ENCODE results near the gene CAMKV. TPM values are rescaled to one million over a fixed set of nuclear protein-coding genes. Genes with fewer than 3 reads are reported as not detected.

CAMKV gene
- total RNA-seq, 1 donor from 2014 or later, result 0.39 TPM

DNA sequence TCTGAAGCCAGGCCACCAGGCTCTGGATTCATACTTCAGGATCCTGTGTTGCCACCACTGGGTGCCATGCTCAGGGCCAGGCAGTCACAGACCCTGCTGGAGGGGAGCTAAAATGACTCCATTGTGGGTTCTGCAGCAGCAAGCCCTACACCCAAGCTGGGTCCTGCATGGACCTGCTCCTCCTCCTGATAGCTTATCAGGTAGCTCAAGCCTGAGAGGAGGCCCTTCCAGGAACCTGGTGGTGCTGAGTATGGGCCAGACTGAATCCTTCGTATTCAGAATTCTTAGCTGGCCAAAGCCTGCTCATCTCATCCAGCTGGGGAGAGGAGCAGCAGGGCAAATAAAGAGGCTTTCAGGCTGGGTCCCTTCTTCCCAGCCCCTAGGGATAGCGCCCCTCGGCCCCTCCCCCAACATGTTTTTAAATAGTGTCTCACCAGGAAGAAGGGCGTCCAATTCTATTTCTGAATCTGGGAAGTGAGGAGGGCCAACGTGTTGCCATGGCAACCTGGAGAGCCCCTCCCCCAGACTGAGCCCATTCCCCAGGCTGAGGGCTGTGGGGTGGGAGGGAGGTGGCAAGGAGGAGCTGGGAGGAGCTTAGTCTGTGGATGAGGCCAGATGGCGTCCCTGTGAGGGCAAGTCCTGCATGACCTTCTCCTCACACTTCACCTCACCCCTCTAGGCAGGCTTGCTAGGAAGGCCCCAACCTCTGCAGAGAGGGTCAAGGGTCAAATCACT lies 11.0 kb upstream of the CAMKV start:
- no peak for DNase-seq (ENCODE audit: low spot score)
- no peak overlapping the region for H3K4me3 Mint-ChIP-seq (ENCODE audit: low read depth)
- H3K27me3 Mint-ChIP-seq (ENCODE audit: low read depth), result no peaks in the 10 kb centered on the region
- intact Hi-C loops (cut with micrococcal nuclease), result no loop called here
- H3K36me3 Mint-ChIP-seq (ENCODE audit: low read depth), result no peaks in the 10 kb centered on the region
- H3K4me1 Mint-ChIP-seq (ENCODE audit: low read depth), result no peaks in the 10 kb centered on the region
- no peaks in the 10 kb centered on the region for H3K9me3 Mint-ChIP-seq
- no peak overlapping the region for H3K27ac Mint-ChIP-seq

- no peaks in the 10 kb centered on the region for H3K36me3 Mint-ChIP-seq (ENCODE audit: low read depth)
- no peaks in the 10 kb centered on the region for H3K4me1 Mint-ChIP-seq (ENCODE audit: low read depth)
- no peak overlapping the region for H3K27ac Mint-ChIP-seq
- H3K4me3 Mint-ChIP-seq (ENCODE audit: low read depth), result no peak overlapping the region
- H3K27me3 Mint-ChIP-seq (ENCODE audit: low read depth), result no peaks in the 10 kb centered on the region
- no peaks in the 10 kb centered on the region for H3K9me3 Mint-ChIP-seq
- no peak for DNase-seq (ENCODE audit: low spot score)
- intact Hi-C loops (cut with micrococcal nuclease), result no loop called here
Observed at GRCh38 chr3:49879721-49880120, 10.0 kb upstream of the CAMKV start.

GRCh38 chr3:49878686-49879085 lies 9.0 kb upstream of the CAMKV start:
- DNase-seq (ENCODE audit: low spot score), result no peak
- H3K27ac Mint-ChIP-seq, result no peak overlapping the region
- H3K9me3 Mint-ChIP-seq, result no peaks in the 10 kb centered on the region
- intact Hi-C loops (cut with micrococcal nuclease), result no loop called here
- no peaks in the 10 kb centered on the region for H3K27me3 Mint-ChIP-seq (ENCODE audit: low read depth)
- H3K4me1 Mint-ChIP-seq (ENCODE audit: low read depth), result no peaks in the 10 kb centered on the region
- H3K36me3 Mint-ChIP-seq (ENCODE audit: low read depth), result no peaks in the 10 kb centered on the region
- H3K4me3 Mint-ChIP-seq (ENCODE audit: low read depth), result no peak overlapping the region

- Mint-ChIP-seq H3K9me3 (no peaks in the 10 kb centered on the region), H3K27me3 (ENCODE audit: low read depth) (no peaks in the 10 kb centered on the region), H3K4me3 (ENCODE audit: low read depth) (no peak overlapping the region), H3K4me1 (ENCODE audit: low read depth) (peaks cover 2% of the 10 kb centered on the region), H3K27ac (no peak overlapping the region), H3K36me3 (ENCODE audit: low read depth) (no peaks in the 10 kb centered on the region)
- DNase-seq (ENCODE audit: low spot score), result no peak
- intact Hi-C loops (cut with micrococcal nuclease), result no loop called here
Observed at GRCh38 chr3:49877716-49878115, 8.0 kb upstream of the CAMKV start.

DNA sequence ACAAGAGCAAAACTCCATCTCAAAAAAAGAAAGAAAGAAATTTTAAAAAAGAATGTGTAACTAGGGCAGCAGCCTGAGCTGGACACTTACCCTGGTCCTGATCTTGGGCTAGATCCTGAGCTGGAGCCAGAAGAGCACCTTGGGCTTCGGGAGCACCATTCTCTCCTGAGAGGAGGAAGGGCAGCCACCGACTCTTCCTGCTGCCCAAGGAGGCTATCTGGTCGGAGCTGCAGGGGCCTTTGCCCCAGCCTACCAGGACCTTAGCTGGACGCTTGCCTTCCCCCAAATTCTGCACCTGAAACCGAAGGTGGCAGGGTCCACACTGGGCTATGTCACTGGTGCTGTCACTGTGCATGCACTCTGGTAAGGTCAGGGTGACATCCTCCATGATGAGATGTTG lies 6.9 kb upstream of the CAMKV start:
- intact Hi-C loops (cut with micrococcal nuclease), result no loop called here
- Mint-ChIP-seq H3K27ac (no peak overlapping the region), H3K27me3 (ENCODE audit: low read depth) (peaks cover 4% of the 10 kb centered on the region), H3K9me3 (no peaks in the 10 kb centered on the region), H3K4me1 (ENCODE audit: low read depth) (peaks cover 2% of the 10 kb centered on the region), H3K36me3 (ENCODE audit: low read depth) (no peaks in the 10 kb centered on the region), H3K4me3 (ENCODE audit: low read depth) (no peak overlapping the region)
- DNase-seq (ENCODE audit: low spot score), result no peak

- Mint-ChIP-seq H3K27me3 (ENCODE audit: low read depth) (peaks cover 21% of the 10 kb centered on the region), H3K9me3 (no peaks in the 10 kb centered on the region), H3K36me3 (ENCODE audit: low read depth) (no peaks in the 10 kb centered on the region), H3K4me1 (ENCODE audit: low read depth) (peaks cover 2% of the 10 kb centered on the region), H3K4me3 (ENCODE audit: low read depth) (no peak overlapping the region), H3K27ac (no peak overlapping the region)
- DNase-seq (ENCODE audit: low spot score), result no peak
- intact Hi-C loops (cut with micrococcal nuclease), result no loop called here
Observed at GRCh38 chr3:49873623-49874022, 3.9 kb upstream of the CAMKV start.

GRCh38 chr3:49872801-49873281 lies 3.1 kb upstream of the CAMKV start:
- DNase-seq (ENCODE audit: low spot score), result no peak
- Mint-ChIP-seq H3K36me3 (ENCODE audit: low read depth) (no peaks in the 10 kb centered on the region), H3K4me3 (ENCODE audit: low read depth) (no peak overlapping the region), H3K9me3 (no peaks in the 10 kb centered on the region), H3K4me1 (ENCODE audit: low read depth) (peaks cover 2% of the 10 kb centered on the region), H3K27ac (no peak overlapping the region), H3K27me3 (ENCODE audit: low read depth) (peaks cover 28% of the 10 kb centered on the region)
- intact Hi-C loops (cut with micrococcal nuclease), result no loop called here

DNA sequence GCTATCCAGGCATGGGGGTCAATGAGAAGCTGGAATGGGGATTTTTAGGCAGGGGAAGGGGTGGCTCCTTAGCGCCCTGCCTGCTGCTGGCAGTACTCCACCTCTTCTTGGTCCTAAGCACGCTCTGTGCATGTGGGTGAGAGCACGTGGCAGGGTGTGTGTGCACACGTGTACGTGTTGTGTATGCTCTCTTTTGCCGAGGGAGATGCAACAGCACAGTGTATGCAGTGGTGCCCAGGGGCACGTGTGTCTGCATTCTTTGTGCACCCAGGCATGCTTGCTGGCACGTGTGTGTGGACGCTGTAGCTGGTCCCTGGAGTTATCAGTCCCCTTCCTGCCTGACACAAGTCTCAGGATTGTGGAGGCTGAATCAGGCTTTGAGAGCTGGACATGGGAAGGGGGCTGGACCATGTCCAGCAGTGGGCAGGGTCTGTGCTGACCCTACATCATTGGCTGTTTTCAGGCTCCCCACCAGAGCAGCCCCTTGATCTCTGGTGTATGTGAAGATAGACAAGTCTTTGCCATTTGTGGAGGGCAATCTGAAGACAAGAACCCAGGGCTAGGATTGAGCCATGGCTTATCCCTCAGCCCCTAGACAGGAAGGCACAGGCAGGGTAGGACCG lies 1.9 kb upstream of the CAMKV start:
- H3K27ac Mint-ChIP-seq, result no peak overlapping the region
- intact Hi-C loops (cut with micrococcal nuclease), result no loop called here
- no peak for DNase-seq (ENCODE audit: low spot score)
- H3K36me3 Mint-ChIP-seq (ENCODE audit: low read depth), result no peaks in the 10 kb centered on the region
- no peak overlapping the region for H3K4me3 Mint-ChIP-seq (ENCODE audit: low read depth)
- H3K4me1 Mint-ChIP-seq (ENCODE audit: low read depth), result peaks cover 2% of the 10 kb centered on the region
- H3K27me3 Mint-ChIP-seq (ENCODE audit: low read depth), result peaks cover 38% of the 10 kb centered on the region
- no peaks in the 10 kb centered on the region for H3K9me3 Mint-ChIP-seq

- no peaks in the 10 kb centered on the region for H3K36me3 Mint-ChIP-seq (ENCODE audit: low read depth)
- H3K4me3 Mint-ChIP-seq (ENCODE audit: low read depth), result no peak overlapping the region
- no peak overlapping the region for H3K27ac Mint-ChIP-seq
- no peak for DNase-seq (ENCODE audit: low spot score)
- H3K9me3 Mint-ChIP-seq, result no peaks in the 10 kb centered on the region
- peaks cover 46% of the 10 kb centered on the region for H3K27me3 Mint-ChIP-seq (ENCODE audit: low read depth)
- H3K4me1 Mint-ChIP-seq (ENCODE audit: low read depth), result peaks cover 2% of the 10 kb centered on the region
- intact Hi-C loops (cut with micrococcal nuclease), result no loop called here
Observed at GRCh38 chr3:49868862-49869466, 742 bp downstream of the CAMKV start.

GRCh38 chr3:49867871-49868321 lies 1.8 kb downstream of the CAMKV start:
- Mint-ChIP-seq H3K27me3 (ENCODE audit: low read depth) (peaks cover 50% of the 10 kb centered on the region), H3K4me1 (ENCODE audit: low read depth) (peaks cover under 1% of the 10 kb centered on the region), H3K36me3 (ENCODE audit: low read depth) (no peaks in the 10 kb centered on the region), H3K27ac (no peak overlapping the region), H3K9me3 (no peaks in the 10 kb centered on the region), H3K4me3 (ENCODE audit: low read depth) (no peak overlapping the region)
- intact Hi-C loops (cut with micrococcal nuclease), result no loop called here
- no peak for DNase-seq (ENCODE audit: low spot score)

DNA sequence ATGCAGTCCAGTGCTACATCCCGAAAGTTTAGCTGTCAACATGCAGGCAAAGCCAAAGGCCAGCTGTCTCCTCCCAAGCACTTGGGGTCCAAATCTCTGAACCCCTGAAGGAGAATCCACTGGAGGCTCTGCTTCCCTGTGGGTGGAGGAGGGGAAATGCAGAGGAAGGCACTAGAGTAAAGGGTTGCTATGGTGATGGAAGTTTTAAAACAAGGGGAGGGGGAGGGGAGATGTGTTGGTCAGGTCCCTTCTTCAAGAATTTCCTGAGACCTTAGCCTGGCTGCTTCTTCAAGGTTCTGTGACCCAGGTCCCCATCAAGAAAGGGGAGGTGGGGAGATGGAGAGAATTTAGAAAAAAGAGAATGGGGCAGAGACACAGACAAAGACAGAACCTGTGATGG lies 2.3 kb downstream of the CAMKV start:
- intact Hi-C loops (cut with micrococcal nuclease), result no loop called here
- no peaks in the 10 kb centered on the region for H3K4me1 Mint-ChIP-seq (ENCODE audit: low read depth)
- H3K9me3 Mint-ChIP-seq, result no peaks in the 10 kb centered on the region
- H3K4me3 Mint-ChIP-seq (ENCODE audit: low read depth), result no peak overlapping the region
- DNase-seq (ENCODE audit: low spot score), result no peak
- H3K27me3 Mint-ChIP-seq (ENCODE audit: low read depth), result peaks cover 50% of the 10 kb centered on the region
- no peaks in the 10 kb centered on the region for H3K36me3 Mint-ChIP-seq (ENCODE audit: low read depth)
- H3K27ac Mint-ChIP-seq, result no peak overlapping the region

DNA sequence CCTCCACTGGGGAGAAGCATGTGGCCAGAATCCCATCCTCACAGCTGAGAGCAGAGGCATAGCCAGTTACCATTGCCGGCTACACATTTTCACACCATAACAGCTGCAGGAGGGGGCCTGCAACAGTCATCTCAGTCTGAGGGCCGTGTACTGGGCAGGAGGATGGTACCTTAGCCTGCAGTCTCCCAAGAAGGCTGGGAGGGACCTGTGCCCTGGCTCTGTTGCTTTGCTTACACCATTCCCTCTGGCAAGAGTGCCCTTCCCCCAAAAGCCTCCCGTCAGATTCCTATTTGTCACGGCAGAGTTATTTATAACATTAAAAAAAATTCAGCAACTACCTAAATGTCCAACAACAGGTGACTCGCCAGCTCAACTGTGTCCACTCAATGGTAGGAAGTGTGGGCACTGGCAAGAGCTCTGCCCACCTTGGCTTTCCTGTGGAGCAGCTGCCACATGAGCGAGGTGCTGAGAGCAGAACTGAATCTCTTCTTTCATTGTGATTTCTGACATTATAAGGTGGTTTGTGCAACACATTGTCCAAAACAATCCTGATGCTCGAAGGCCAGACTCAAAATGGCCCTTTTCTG lies 4.4 kb downstream of the CAMKV start:
- Mint-ChIP-seq H3K4me3 (ENCODE audit: low read depth) (no peak overlapping the region), H3K36me3 (ENCODE audit: low read depth) (no peaks in the 10 kb centered on the region), H3K4me1 (ENCODE audit: low read depth) (no peaks in the 10 kb centered on the region), H3K9me3 (no peaks in the 10 kb centered on the region), H3K27me3 (ENCODE audit: low read depth) (peaks cover 38% of the 10 kb centered on the region), H3K27ac (no peak overlapping the region)
- intact Hi-C loops (cut with micrococcal nuclease), result no loop called here
- DNase-seq (ENCODE audit: low spot score), result no peak

DNA sequence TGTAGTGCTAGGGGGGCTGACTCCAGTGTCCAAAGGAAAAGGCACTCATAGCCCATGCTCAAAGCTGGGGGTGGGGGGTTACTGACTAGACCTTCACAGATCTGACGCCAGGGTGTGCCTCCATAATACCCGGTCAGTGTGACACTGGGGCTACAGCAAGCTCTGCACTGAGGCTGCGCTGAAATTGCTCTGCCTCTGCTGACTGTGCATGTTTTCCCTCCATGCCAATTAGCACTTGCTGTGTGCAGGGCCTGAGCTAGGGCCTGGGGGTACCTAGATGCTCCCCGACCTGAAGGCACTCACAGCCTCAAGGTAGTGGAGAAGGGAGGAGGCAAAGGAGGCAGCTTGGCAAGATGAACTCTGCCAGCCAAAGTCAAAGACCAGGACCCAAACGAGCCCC lies 5.2 kb downstream of the CAMKV start:
- Mint-ChIP-seq H3K4me1 (ENCODE audit: low read depth) (no peaks in the 10 kb centered on the region), H3K4me3 (ENCODE audit: low read depth) (no peak overlapping the region), H3K27me3 (ENCODE audit: low read depth) (peaks cover 35% of the 10 kb centered on the region), H3K27ac (no peak overlapping the region), H3K36me3 (ENCODE audit: low read depth) (no peaks in the 10 kb centered on the region), H3K9me3 (no peaks in the 10 kb centered on the region)
- intact Hi-C loops (cut with micrococcal nuclease), result no loop called here
- DNase-seq (ENCODE audit: low spot score), result no peak

Data from activated T-helper 2 cell treated with anti-CD3 and anti-CD28 coated beads, Interferon-gamma antibody, Interleukin-2, Interleukin-4, amounts not matched to agents 10 μg/mL and 5 μg/mL and 100 μg/mL, durations not matched to agents 14 hours and 24 hours and 36 hours (primary cell).